Loucy (cell line): ENCODE measurements around the gene ZCCHC14.

Source experiments
- CTCF ChIP-seq: fragments of 200-600 bp; sonication (generic); conservative IDR thresholded peaks from 2 replicates; pipeline ENCODE4 v1.5.1; 2014; ENCODE audit warnings: mild to moderate bottlenecking, antibody characterized with exemption, low read length
- EZH2phosphoT487 ChIP-seq: fragments of 200-600 bp; IDR thresholded peaks from 2 replicates; pipeline ENCODE4 v1.6.1; 2018; ENCODE audit warnings: antibody characterized with exemption, mild to moderate bottlenecking, moderate library complexity, borderline replicate concordance

- TF ChIP-seq CTCF (no peak), EZH2phosphoT487 (no peak)
Observed at GRCh38 chr16:87496447-87496801, 3.6 kb upstream of the ZCCHC14 start.
